HG03066 (cell line): ENCODE data around the gene PRR33.

Experiments used
- ATAC-seq: cut with Tn5 transposase; IDR thresholded peaks from one replicate; pipeline ENCODE4 v1.9.1; 2021; ENCODE audit warnings: low read depth; ENCODE audit not compliant: unreplicated experiment

The PRR33 gene

DNA sequence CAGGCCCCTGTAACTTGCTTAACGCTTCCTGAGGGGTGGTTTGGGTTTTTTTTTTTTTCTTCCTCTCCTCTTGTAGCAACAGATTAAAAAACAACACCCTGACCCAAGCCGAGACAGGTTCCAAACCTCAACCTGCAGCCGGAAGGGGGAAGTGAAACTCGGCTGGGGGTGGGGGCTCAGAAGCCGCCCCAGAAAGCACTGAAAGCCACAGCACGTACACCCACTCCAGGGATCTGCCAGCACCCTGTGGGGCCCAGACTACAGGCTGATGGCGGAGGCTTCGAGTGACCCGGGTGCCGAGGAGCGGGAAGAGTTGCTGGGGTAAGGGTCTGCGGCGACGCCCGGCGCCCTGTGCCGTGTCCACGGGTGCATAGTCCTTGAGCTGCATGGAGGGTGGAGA is 38.8 kb downstream of the PRR33 start, which contains the start of gene LSP1:
Gene LSP1 (plus strand): TSS at position 208 of the 400 bp plus-strand sequence. CDS start 61 bp downstream, at position 269.
- peak; percentile 43 for ATAC-seq

DNA sequence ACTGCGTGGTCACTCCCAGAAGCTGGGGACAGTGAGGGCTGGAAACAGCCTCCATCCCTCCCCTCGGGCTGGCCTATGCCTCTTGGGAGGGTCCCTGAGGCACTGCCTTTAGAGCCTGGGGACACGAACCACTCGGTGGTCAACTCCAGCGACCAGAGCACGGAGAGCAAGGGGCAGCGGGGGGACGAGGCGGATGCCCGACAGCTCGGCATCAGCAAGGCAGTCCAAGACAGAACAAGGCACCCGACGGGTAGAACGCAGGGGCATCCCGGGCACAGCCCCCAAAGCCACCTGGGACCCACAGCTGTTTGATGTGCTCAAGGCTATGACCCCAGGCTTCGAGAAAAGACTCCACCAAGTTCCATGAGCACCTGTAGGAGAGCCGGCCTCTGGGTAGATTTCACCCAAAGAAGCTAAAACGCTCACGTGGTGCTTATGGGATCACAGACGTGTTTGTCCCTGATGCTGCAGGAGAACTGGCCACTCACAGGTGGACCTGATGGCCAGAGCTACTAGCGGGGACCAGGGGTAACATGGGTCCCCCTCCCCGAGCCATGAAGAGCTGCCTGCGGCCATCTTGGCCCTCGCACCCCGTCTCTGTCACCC is 39.3 kb downstream of the PRR33 start:
- peak; percentile 0 for ATAC-seq

DNA sequence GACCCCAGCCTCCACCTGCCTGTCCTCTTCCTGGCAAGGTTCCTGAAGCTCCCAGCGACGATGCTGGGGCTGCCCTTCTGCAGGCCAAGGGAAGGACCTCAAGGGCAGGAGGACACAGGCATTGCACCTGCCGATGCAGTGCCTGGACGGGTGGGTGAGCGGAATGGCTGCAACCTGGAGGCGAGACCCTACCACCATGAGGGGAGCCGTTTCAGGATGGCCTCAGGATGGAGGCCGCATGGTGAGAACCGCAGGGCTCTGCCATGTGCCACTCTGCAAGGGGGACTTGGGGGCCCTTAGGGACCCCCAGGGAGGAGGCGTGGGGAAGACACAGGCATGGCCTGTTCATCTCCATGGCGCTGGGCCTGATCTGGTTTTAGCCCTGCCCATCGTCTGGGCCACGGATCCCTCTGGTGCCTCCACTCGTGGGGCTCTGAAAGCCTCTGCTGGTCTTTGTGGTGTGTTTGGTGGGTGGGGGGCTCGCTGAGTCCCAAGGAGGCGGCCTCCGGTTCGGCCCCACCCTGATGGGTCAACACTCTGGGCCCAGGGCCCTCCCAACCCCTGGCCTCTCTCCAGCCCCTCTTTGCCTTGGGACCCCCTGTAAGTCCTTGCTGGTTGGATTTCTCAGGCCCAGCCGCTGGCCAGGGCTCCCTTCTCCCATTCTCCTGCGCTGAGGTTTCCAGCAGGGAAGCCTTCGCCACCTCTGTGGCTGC is 40.1 kb downstream of the PRR33 start:
- no peak for ATAC-seq

DNA sequence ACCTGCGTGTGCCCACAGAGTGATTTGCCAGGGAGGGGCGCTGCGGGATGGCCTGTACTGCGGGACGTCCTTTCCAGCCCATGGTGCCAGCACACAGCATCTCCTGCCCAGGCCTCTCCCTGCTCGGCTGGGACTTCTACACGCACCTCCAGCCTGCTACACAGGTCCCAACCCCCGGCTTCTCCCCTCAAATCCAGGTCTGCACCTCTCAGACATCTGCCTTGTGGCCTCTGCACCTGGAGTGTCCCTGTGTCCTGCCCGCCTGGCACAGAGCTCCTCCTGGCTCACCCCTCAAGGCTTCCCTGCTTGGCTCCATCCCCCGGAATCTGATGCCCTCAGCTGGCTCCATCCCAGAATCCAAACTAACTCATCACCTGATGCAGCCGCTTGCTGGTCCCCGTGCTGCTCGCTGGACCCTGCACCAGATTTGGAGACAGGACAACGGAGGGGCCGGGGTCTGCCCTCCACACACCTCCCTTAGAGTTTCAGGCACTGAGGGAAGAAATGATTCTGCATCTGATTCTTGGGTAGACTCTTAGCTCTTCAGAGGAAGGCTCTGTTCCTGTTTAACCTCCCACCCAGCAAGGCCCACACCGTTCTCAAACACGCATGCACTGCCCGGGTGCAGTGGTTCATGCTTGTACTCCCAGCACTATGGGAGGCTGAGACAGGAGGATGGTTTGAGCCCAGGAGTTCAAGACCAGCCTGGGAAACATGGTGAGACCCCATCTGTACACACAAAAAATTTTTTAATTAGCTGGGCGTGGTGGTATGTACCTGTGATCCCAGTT is 42.9 kb downstream of the PRR33 start:
- no peak for ATAC-seq

DNA sequence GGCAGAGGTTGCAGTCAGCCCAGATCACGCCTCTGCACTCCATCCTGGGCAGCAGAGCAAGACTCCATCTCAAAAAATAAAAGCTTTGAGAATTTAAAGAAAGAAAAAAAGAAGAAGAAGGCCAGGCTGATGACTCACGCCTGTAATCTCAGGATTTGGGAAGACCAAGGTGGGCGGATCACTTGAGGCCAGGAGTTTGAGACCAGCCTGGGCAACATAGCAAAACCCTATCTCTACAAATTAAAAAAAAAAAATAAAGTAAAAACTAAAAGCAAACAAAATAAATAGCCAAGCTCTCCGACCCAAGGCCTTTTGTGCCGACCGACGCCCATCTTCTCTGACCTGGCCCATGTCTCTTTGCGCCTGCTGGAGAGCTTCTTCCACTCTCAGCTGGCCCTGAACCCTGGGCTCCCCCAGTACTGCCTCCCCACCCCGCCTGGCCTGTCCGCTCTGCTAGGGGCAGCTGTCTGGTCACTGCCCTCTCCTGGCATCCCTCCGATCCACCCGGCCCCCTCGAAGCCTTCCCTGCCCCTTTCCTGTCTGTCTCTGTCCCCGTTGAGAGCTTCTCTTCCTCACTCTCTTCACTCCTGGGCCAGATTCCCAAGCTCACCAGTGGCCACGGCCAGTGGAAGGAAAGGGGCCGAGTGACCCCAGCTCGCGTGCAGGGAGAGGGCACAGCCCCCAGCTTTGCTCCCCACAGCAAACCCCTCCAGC is 43.6 kb downstream of the PRR33 start:
- no peak for ATAC-seq

DNA sequence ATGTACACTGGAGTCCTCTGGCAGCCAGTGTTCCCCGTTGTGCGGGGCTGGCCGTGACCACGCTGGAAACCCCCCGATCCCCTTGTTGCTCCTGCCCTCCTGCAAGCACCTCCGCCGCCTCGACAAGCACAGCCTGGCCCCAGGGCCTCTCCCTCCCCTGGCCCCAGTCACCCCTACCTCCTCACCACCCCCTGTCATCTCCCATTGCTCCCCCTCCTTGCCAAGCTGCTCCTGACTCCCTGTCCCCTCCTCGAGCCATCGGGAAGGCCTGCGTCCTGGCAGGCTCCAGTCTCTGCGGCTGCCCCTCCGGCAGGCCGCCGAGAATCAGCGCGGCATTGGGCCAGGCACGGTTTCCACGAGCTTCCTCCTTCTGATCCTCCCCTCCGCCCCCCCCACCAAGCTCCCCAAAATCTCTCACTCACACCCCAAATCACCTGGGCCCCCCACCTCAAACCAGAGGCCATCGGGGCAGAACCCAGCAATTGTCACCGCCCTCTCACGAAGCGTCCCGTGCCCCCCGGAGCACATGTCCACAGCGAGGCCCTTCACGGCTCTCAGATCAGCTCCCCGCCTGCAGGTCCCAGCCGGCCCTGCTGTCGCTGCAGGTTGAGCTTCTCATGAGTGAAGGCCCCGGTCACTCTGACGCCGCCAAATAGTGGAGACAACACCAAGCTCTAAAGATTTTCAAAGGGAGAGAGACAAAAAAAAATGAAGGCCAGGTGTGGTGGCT is 44.5 kb downstream of the PRR33 start:
- ATAC-seq = no peak

DNA sequence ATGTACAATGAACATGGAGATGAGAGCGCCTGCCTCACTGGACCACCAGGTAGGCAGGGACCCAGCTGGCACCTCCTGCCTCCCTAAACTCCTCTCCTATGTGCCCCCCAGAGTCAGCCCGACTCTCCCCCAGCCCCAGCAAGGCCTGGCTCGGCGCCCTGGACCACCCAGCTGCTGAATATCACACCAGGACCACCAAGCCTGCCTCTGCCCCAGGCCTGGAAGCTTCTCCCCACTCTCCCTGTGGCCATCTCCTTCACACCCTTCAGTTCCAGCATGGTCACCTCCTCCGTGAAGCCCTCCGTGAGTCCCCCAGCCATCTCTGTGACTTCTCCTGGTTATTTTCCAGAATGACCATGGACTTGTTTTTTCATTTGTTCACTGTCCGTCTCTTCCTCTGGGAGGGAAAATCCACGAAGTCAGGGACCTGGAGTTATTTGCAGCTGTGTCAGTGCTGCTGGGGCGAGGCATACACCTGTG is 45.2 kb downstream of the PRR33 start:
- ATAC-seq = no peak

DNA sequence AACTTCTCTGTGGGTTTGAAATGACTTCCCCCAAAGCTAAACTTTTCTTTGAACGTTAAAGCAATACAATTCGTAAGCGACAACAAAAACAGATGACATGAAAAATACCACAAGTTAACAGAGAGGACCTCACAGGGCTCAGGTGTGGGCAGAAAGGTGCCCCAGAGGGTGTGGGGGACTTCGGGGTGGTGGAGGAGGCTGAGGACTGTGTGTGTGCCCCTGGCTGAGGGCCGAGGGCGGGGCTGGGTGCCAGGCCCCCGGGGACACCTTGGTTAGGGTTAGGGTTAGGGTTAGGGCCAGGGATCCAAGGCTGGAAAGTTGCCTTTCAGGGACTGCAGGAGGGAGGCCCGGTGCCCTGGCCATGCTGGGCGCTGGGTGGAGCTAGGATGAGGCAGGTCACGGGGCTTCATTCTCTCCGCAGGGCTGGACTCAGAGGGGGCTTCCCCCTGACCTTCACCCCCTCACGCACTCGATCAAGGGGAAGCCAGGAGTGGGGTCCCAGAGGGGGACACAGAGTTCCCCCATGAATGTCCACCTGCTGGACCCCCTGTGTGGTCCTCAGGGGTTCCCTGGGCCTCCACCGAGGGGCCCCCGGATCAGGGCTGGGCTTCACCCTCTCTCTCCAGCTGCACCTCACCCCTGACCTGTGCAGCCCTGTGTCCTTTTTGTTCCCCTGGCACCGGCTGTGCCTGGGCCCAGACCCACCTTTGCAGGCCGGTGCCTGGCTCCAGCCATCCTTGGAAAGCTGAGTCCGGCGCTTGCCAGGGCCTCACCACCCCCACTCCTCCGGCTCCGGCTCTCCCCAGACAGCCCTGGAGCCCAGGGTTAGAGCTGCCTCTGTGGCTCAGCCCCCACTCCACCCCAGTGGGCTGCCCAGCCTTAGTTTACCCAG is 45.9 kb downstream of the PRR33 start:
- ATAC-seq = no peak

DNA sequence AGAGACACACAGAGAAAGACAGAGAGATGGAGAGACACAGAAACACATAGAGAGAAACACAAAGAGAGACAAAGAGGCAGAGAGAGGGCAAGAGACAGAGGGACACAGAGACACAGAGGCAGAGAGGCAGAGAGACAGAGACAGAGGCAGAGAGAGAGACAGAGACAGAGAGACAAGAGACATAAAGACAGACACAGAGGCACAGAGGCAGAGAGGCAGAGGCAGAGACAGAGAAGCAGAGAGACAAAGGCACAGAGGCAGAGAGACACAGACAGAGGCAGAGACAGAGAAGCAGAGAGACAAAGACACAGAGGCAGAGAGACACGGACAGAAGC is 46.6 kb downstream of the PRR33 start:
- ATAC-seq = no peak

DNA sequence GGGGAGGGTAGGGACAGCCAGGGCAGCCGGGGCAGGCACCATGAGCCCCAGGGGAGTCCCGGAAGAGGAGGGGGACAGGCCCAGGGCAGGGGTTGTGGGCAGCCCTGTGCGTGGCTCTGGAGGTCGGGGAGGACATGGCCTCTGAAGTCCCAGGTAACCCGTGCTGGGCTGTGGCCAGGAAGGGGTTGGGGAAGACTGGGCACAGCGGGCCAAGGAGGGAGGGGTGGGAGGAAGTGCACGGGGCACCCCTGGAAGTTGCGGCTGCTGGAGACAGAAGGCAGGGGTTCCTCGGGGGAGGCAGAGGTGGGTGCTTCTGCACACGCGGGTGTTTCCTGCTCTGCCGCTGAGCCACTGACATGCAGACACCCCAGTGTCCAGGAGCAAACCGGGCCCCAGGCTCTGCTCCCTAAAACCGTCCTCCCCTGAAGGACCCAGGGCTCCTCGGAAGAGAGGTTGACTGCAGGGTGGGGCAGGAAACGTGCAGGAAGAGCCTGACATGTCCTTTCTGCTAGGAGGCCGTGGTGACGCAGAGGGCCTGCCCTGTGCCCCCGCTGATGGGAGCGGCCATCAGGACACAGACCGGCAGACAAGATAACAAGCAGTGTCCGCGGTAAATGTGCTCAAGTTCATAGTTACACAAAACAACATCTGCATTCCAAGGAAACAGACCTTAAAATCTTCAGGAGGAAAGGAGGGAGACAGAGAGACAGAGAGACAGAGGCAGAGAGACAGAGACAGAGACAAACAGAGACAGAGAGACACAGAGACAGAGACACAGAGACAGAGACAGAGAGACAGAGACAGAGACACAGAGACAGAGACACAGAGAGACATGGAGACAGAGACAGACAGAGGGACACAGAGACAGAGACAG is 47.2 kb downstream of the PRR33 start:
- ATAC-seq = no peak

DNA sequence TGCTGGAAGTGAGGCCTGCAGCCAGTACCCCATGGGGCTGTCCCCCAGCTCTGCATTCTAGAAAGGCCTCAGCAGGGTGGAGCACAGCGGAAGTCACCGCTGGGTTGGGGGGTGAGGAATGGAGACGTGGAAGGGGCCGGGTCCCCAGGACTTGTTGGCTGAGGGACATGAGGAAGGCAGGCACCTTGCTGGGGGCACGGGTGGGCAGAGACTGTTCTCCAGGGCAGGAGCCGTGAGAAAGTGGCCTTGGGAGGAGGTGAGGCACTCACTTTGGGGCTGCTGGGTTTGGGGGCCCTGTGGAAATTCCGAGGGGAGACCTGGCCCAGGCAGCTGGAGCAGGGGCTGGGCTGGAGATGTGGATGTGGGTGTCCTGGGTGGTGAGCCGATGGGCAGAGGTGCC is 47.9 kb downstream of the PRR33 start:
- ATAC-seq = no peak

DNA sequence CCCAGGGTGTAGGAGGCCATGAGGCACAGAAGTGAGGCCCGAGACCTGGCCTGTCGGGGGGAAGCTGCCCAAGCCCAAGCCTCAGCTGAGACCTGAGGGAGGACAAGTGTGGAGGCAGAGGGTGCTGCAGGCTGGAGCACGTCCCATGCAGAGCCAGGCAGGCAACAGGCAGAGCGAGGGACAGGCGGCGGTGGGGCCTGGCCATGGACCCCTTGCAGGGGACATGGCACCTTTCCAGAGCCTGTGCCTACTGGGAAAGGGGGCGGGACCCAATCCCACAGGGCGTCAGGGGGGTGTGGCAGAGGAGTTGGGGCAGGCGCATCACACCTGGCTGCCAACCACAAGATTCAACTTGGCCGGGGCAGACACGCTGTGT is 48.6 kb downstream of the PRR33 start:
- ATAC-seq = no peak

DNA sequence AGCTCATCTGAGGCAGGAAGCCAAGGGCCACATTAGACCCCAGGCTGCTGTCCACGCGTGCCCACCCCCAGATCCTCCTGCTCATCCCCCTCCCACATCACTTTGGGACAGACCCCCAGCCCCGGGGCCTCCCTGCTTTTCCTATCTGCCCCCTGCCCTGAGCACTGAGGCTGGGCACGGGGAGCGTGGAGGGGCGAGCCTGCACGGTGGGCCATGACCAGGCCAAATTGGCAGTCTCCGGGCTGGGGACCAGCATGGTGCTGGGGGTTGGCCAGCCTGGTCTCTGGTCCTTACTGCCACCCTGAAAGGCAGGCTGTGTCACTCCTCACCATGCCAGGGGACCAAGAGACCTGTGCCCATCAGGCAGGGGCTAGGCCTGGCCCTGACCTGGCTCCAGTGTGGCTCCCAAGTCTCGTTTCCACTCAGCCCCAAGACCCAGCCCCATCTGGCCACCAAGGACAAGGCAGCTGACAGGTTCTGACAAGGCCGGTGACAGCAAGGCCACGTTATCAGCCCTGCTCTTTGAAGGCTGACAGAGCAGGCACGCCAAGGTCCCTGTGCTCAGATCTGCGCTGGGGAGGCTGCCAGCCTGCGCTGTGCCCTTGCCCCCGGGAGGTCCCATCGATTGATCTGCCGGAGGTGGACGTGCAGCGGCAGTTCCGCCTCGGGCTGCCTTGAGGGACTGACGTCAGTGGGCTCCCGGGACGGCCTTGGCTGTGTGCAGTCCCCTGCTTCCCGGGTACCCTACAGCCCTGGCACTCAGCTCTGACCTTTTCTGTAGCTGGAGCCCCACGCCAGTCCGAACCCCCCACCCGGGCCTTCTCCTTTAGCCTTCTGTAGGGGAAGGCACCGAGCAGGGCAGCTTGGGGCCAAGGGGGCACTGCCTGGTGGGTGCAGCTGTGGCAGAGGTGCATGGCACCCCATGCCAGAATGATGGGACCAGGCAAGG is 49.3 kb downstream of the PRR33 start:
- ATAC-seq = no peak

DNA sequence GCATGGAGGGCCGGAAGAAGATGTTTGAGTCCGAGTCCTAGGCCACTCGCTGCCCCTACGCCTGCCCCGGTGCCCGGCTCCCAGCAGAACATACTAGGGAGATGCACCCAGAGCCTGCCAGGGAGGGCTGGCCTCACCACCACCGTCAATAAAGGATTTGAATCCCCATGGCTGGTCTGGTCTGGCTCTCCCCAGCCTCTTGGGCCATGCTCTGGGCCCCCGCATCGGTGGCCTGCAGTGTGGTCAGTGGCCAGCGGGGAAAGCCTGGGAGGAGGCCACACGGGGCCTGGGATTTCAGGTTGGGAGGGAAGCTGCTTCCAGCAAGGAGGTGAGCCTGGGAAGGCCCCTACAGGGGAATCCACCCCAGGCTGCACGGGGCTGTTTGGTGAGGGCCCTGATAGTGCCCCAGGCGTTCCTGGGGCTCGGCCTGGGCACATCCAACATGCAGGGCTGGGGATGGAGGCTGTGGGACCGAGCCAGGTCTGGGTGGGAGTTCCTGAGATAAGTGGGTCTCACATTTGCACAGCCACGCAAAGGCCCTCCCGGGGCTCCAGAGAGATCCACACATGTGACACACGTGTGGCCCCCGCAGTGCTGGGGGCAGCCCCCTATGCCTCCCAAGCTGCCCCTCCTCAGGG is 50.1 kb downstream of the PRR33 start:
- ATAC-seq = no peak

DNA sequence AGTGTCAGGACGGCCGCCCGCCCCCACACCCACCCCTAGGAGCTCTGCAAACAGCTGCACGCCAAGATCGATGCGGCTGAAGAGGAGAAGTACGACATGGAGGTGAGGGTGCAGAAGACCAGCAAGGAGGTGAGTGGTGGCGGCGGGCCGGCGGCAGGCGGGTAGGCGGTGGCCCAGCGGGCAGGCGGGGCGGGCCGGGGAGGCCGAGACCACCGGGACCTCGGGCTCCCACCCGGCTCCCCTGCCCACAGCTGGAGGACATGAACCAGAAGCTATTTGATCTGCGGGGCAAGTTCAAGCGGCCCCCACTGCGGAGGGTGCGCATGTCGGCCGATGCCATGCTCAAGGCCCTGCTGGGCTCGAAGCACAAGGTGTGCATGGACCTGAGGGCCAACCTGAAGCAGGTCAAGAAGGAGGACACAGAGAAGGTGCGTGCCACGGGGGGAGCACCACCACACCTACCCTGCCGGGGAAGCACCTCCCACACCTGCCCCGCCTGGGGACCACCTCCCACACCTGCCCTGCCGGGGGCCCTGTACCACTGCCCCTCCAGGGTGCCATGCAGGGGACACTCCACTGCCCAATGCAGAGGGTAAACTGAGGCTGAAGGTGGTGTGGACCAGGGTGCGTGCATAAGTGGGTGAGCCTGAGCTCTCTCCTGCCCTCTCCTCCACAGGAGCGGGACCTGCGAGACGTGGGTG is 50.8 kb downstream of the PRR33 start:
- no peak for ATAC-seq
